Activated CD4-positive, CD25-positive, alpha-beta regulatory T cell treated with anti-CD3 and anti-CD28 coated beads, Interleukin-2, amount 50 U/mL, for 72 hours (primary cell): ENCODE data around the gene SLC24A4.

Experiments
- DNase-seq: peaks from one replicate; pipeline ENCODE4 v3.0.0; 2021

The SLC24A4 gene

DNA sequence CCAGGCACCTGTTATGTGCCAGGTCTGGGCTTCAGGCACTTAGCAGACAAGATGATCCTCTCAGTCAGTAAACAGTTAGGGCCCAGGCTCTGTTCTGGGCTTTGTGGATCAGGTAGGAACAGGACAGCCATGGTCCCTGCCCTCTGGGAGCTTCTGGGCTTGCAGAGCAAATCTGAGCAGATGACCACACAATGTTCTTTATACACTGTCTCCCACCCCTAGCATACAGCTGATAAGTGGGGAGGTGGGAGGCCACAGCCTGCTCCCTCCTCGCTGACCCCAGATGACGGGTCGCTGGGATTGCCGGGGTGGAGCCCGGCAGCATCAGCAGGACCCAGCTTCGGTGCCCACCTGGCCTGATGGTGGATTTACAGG is 137.6 kb downstream of the SLC24A4 start:
- no peak for DNase-seq

- no peak for DNase-seq
Observed at GRCh38 chr14:92460916-92461579, 138.1 kb downstream of the SLC24A4 start.

DNA sequence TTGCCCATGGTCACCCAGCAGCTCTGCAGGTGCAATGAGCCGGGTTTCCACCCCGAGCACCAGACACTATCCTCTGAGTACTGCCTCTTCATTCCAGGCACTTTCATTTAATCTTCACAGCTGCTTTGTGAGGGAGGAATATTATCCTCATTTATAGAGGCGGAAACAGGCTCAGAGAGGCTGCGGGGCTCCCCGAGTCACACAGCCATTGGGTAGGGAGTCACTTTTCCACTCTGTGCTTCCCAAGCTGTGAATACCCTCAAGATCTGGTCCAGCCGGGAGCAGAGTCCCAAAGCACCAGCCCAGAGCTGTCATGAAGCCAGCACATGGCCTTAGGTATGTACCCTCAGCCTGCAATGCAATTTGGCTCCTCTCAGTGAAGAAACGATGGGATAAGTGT is 138.9 kb downstream of the SLC24A4 start:
- DNase-seq = no peak

DNA sequence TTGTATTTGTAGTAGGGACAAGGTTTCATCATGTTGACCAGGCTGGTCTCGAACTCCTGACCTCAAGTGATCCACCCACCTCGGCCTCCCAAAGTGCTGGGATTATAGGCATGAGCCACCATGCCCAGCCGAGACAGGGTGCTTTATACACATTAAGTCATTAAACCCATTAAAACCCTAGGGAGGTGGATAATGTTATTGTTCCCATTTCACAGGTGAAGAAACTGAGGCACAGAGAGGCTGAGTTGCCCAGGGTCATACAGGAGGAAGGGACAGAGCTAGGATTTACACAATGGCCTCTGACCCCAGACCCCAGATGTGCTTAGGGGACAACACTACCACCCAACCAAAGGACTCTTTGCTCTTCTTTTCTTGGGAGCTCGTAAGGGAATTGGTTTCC is 139.6 kb downstream of the SLC24A4 start:
- DNase-seq = no peak

DNA sequence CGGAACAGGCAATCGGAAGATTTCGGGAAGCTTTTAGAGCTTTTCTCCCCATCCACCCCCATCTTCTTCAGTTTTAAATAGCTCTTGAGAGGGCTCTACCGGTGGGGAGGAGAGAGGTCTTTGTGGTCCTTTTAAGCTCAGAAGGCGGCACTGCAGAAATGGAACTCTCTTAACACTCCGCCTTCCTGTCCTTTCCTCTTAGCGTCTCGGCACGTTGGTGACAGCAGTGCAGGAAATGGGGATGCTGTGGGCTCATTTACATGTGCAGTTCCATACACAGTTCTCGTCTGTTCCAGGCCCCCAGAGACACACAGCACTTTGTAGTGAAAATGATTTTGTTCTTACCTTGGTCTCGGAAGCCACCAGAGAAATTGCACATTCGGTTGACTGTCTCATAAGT is 140.2 kb downstream of the SLC24A4 start:
- no peak for DNase-seq

DNA sequence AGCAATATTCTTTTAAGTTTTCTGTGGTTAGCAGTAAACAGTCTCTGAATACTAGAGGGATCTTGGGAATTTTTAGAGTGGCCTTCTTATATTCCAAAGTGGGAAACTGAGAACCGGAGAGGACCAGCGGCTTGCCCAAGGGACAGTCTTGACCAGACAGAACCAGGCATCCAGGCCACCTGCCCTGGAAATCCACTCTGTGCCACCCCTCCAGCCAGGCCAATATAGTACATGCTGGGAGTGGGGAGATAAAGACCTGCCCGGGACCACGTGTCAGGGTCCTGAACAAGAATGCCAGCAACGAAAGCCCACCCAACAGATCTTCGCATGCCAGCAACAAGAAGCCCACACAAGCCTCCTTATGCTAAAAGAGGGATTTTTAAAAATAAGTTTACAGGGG is 141.2 kb downstream of the SLC24A4 start:
- DNase-seq = no peak

DNA sequence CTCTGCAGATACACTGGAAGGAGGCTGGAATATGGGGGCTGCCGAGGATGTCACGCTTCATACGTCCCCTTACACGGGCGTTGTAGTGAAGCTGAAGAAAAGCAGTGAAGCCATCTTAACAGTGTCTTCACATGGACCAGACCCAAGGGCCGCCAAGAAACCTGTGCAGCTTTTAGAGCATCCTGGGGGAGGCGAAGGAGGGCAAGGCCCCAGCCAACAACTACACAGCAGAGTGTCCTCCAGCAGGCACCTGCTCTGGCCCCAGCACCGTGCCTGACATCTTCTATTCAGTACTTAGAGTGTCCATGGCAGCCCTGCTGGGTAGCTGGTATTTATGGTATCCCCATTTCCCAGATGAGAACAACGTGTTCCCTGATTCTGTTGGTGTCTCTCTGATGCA is 141.8 kb downstream of the SLC24A4 start:
- DNase-seq = no peak

DNA sequence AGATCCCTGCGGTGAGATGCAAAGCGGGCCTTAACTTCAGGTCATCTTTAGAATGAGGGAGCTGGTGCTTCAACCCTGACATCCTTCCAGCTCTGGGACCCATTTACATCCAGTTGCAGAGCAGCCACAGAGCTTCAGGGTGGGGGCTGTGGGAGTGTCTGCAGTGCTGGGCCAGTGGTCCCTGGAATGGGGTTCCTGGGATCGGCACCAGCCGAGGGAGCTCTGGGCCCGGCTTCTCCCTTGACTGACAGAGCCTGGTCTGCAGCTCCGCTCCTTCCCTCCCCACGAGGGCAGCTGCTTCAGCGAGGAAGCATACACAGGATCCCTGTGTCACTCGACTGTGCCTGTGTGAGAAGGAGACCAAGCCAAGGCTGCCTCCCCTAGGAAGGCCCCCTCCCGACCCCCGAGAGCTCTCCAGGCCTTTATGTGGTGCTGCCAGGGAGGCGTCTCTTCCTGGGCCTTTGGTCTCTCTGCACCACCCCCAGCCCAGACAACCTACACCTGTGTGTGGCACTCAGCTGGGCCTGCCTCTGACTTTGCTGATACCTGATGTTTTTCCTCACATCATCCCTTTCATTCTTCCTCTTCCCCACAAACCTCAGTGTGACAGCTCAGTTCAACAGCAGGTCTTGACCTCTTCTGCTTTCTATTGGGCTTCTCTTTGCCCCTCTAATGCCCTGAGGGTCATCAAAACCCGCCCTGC is 142.5 kb downstream of the SLC24A4 start:
- DNase-seq = no peak

- no peak for DNase-seq
Observed at GRCh38 chr14:92466059-92466458, 143.1 kb downstream of the SLC24A4 start.

DNA sequence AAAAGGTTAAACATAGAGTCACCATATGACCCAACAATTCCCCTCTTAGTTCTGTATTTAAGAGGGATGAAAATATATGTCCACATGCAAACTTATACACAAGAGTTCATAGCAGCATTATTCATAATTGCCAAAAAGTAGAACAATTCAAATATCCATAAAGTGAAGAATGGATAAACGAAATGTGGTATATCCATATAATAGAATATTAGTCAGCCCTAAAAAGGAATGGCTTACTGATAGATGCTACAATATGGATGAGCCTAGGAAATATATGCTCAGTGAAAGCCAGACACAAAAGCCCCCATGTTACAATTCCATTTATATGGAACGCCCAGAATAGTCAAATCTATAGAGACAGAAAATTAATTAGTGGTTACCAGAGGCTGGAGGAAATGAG is 146.6 kb downstream of the SLC24A4 start:
- DNase-seq = no peak

GRCh38 chr14:92470215-92470614 is 147.2 kb downstream of the SLC24A4 start:
- DNase-seq = no peak

GRCh38 chr14:92470811-92471210 is 147.8 kb downstream of the SLC24A4 start:
- DNase-seq = no peak

- DNase-seq = no peak
Observed at GRCh38 chr14:92471919-92472318, 149.0 kb downstream of the SLC24A4 start.

DNA sequence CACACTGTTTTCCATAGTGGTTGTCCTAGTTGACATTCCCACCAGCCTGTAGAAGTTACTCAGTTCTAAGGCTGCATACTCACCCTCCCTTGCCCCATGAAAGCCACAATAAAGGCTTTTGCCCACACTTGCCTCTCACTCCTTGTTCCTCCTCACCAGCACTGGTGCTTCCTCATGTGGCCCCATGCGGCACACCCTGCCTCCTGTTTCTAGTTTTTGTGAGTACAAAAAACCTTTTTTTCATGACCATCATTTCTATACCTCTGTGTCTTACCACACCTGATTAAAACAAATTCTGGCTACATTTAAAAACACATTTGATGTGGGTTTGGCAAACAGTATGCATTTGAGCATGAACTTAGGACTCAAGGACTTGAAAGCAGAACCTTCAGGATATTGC is 149.9 kb downstream of the SLC24A4 start:
- no peak for DNase-seq

- no peak for DNase-seq
Observed at GRCh38 chr14:92473261-92473968, 150.4 kb downstream of the SLC24A4 start.

DNA sequence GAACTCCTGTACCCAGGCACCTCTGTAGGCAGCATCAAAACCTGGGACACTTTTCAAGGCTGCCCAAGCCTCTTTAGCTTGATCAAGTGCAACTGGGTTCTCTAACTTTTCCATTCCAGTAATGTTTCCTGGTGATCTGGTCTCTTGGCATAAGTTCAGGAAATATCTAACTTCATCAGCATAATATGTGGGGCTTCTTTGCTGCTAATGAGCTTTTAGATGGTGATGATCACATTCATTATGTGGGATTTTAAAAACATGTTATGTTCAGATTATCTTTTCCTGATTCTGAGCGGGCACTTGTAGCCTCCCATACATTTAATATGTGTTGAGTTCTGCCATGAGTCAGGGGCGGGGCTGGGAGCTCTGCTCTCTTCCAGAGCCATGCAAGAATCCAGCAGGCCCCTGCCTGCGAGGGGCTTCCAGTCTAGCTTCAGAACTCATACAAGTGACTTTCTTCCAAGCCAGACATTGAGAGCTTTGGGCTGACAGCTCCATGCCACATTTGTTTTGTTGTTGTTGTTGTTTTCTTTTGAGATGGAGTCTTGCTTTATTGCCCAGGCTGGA is 151.1 kb downstream of the SLC24A4 start:
- DNase-seq = no peak

GRCh38 chr14:92475037-92475436 is 152.1 kb downstream of the SLC24A4 start:
- DNase-seq = no peak

- DNase-seq = no peak
Observed at GRCh38 chr14:92475451-92476187, 152.7 kb downstream of the SLC24A4 start.

DNA sequence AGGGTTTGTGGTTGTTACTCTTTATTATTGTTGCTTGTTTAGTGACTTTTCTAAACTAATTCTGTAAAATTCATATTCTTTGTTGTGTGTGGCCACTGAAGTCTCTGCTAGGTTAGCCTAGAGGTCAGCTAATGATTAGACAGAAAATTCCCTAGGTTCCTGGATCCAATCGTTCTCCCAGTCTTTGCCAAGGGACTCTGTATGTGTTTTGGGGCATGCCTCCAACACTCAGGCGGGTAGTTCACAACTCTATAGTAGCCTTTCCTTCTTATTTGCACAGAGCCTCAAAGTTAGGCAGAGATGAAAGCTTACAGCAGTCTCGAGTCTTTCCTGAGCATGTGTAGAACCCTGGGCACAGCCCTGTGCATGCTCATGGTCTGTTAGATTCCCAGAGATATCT is 157.9 kb downstream of the SLC24A4 start:
- DNase-seq = no peak

GRCh38 chr14:92481386-92481785 is 158.4 kb downstream of the SLC24A4 start:
- no peak for DNase-seq

DNA sequence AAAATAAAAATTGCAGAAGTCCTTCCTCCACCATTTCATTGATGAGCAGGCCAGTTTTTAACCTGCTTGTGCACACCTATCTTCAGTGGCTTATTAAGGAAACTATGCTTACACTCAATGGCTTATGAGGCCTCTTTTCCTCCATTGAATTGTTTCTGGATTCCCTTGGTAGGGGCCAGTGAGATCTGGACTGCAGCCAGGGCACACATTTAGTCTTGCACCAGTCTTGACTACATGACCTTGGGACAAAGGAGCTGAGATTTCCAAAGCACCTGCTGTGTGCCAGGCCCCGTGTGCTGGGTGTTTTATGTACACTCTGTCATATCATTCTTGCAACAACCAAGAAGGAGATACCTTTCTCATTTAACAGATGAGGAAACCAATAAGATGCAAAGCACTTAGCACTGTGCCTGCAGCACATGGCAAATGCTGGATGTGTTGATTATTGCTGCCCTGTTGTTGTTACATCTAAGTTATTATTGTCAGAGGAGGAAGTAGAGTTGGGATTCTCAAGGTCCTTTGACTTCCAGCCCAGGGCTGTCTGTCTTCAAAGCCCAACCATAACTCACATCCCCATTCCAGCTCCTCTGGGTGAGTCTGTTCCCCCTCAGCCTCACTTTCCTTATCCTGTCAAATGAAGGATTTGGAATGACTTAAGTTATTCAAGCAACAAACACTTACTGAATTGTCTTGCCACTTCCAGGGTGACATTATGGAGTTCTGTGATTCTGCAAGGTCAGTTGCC is 159.0 kb downstream of the SLC24A4 start:
- no peak for DNase-seq

- no peak for DNase-seq
Observed at GRCh38 chr14:92482621-92483319, 159.8 kb downstream of the SLC24A4 start.
